Measurements from ENCODE around the gene NPIPB4. TPM values are rescaled to one million over a fixed set of nuclear protein-coding genes. Genes with fewer than 3 reads are reported as not detected.
"Not testable (repeated sequence)": the region's sequence is repeated elsewhere in the genome, so short reads cannot be mapped to it uniquely, and the experiment has no call there.

NPIPB4 gene
- 2.1 and 2.3 TPM in 2 replicates for total RNA-seq (2014; rRNA removed; shearing (Covaris generic))

GRCh38 chr16:21857656-21858055 lies at the start of gene NPIPB4:
Gene NPIPB4, minus strand, starts transcription at chr16:21857756. Its CDS starts 378 bp downstream, at chr16:21857378.
- not testable (repeated sequence) for DNase-seq (ENCODE audit: low spot score)

DNA sequence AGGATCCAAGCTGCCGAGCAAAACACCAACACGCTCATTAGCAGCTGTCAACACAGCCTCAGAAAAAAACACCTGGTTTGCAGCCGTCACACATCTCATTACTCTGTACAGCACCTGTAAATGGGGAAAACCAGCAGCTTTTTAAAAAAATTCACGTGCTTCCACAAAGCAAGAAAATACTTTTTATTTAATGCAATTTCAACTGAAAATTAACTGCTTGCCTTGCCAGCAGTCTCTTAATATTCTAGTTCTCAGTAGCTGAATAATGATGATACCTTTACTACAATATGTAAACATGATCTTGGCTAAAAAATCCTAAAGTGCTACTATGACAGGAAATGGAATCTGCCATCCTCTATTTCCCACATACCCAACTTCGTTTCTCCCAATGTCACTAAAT lies 41.4 kb upstream of the NPIPB4 start:
- not testable (repeated sequence) for DNase-seq (ENCODE audit: low spot score)

- DNase-seq (ENCODE audit: low spot score) = not testable (repeated sequence)
Measured at GRCh38 chr16:21881988-21882387, 24.4 kb upstream of the NPIPB4 start.

DNA sequence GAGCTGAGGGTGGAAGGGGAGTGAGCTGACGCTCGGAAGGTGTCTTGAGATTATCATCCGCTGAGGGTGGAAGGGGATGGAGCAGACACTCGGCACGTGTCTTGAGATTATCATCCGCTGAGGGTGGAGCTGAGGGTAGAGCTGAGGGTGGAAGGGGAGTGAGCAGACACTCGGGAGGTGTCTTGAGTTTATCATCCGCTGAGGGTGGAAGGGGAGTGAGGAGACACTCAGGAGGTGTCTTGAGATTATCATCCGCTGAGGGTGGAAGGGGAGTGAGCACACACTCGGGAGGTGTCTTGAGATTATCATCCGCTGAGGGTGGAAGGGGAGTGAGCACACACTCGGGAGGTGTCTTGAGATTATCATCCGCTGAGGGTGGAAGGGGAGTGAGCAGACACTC lies 20.4 kb downstream of the NPIPB4 start:
- not testable (repeated sequence) for DNase-seq (ENCODE audit: low spot score)

- not testable (repeated sequence) for DNase-seq (ENCODE audit: low spot score)
Measured at GRCh38 chr16:21836334-21836733, 21.2 kb downstream of the NPIPB4 start.

DNA sequence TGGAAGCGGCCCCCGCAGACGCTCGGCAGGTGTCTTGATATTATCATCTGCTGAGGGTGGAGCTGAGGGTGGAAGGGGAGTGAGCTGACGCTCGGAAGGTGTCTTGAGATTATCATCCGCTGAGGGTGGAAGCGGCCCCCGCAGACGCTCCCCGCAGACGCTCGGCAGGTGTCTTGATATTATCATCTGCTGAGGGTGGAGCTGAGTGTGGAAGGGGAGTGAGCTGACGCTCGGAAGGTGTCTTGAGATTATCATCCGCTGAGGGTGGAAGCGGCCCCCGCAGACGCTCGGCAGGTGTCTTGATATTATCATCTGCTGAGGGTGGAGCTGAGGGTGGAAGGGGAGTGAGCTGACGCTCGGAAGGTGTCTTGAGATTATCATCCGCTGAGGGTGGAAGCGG lies 21.8 kb downstream of the NPIPB4 start:
- DNase-seq (ENCODE audit: low spot score) = not testable (repeated sequence)

DNA sequence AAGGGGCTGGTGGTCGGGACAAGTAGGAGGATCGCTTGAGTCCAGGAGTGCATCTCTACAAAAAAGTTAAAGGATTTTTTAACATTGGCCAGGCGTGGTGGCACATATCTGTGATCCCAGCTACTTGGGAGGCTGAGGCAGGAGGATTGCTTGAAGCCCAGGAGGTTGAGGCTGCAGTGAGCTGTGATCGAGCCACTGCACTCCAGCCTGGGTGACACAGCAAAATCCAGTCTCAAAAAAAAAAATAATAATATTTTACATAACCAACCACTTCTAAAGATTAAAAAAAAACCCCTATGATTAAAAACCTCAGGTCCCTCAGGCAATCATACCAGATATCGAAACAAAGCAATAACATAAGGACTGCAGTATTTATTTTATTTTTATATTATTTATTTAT lies 23.3 kb downstream of the NPIPB4 start:
- not testable (repeated sequence) for DNase-seq (ENCODE audit: low spot score)

DNA sequence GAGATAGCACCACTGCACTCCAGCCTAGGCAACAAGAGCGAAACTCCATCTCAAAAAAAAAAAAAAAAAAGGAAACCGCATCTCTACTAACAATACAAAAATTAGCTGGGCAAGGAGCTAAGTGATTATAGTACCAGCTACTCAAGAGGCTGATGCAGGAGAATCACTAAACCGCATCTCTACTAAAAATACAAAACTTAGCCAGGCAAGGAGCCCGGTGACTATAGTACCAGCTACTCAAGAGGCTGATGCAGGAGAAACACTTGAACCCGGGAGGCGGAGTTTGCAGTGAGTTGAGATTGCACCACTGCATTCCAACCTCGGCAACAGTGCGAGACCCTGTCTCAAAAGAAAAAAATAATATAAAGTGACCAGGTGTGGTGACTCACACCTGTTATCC lies 27.6 kb downstream of the NPIPB4 start:
- not testable (repeated sequence) for DNase-seq (ENCODE audit: low spot score)

GRCh38 chr16:21826067-21826706 lies 31.4 kb downstream of the NPIPB4 start:
- DNase-seq (ENCODE audit: low spot score) = not testable (repeated sequence)

DNA sequence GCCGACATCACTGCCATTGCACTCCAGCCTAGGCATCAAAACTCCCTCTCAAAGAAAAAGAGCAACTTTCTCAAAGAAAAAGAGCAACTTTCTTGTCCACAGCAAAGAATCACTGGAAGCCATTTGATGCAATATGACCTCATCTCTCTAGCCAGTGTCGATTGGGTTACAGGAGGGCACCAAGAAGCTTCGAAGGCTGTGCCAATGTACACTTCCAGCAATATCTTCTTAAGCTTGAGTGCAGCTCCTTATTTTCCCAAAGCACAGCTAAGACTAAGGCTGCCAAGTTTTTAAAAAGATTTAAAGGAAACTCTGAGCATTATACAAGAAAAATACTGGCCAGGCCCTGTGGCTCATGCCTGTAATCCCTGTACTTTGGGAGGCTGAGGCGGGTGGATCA lies 32.0 kb downstream of the NPIPB4 start:
- not testable (repeated sequence) for DNase-seq (ENCODE audit: low spot score)

- DNase-seq (ENCODE audit: low spot score) = not testable (repeated sequence)
Measured at GRCh38 chr16:21823258-21823657, 34.3 kb downstream of the NPIPB4 start.

DNA sequence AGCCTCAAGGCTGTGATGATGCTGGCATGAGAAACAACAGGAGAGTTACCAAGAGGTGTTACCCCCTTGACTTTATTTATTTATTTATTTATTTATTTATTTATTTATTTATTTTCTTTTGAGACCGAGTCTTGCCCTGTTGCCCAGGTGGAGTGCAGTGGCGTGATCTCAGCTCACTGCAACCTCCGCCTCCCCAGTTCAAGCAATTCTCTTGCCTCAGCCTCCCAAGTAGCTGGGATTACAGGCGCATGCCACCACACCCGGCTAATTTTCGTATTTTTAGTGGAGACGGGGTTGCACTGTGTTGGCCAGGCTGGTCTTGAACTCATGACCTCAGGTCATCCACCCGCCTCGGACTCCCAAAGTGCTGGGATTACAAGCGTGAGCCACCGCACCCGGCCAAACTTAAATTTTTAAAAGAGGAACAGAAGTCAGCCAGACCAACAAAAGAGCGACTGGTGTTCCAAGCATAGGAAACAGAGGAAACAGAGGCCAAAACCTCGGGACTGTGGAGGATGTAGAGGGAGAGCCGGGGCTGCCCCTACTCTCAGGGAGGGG lies 36.6 kb downstream of the NPIPB4 start:
- DNase-seq (ENCODE audit: low spot score) = not testable (repeated sequence)

- not testable (repeated sequence) for DNase-seq (ENCODE audit: low spot score)
Measured at GRCh38 chr16:21820028-21820907, 37.3 kb downstream of the NPIPB4 start.

GRCh38 chr16:21819617-21820016 lies 37.9 kb downstream of the NPIPB4 start:
- DNase-seq (ENCODE audit: low spot score) = not testable (repeated sequence)

GRCh38 chr16:21817012-21817411 lies 40.5 kb downstream of the NPIPB4 start:
- not testable (repeated sequence) for DNase-seq (ENCODE audit: low spot score)

DNA sequence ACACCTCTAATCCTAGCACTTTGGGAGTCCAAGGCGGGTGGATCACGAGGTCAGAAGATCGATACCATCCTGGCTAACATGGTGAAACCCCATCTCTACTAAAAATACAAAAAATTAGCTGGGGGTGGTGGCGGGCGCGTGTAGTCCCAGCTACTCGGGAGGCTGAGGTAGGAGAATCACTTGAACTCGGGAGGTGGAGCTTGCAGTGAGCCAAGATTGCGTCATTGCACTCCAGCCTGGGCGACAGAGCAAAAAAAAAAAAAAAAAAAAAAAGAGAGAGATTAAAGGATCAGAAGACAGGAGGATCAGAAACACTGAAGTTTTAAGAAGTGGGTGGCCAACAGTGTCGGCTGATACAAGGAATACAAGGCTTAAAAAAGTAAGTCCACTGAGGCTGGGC lies 41.9 kb downstream of the NPIPB4 start:
- not testable (repeated sequence) for DNase-seq (ENCODE audit: low spot score)

- DNase-seq (ENCODE audit: low spot score) = not testable (repeated sequence)
Measured at GRCh38 chr16:21802375-21802663, 55.2 kb downstream of the NPIPB4 start.

DNA sequence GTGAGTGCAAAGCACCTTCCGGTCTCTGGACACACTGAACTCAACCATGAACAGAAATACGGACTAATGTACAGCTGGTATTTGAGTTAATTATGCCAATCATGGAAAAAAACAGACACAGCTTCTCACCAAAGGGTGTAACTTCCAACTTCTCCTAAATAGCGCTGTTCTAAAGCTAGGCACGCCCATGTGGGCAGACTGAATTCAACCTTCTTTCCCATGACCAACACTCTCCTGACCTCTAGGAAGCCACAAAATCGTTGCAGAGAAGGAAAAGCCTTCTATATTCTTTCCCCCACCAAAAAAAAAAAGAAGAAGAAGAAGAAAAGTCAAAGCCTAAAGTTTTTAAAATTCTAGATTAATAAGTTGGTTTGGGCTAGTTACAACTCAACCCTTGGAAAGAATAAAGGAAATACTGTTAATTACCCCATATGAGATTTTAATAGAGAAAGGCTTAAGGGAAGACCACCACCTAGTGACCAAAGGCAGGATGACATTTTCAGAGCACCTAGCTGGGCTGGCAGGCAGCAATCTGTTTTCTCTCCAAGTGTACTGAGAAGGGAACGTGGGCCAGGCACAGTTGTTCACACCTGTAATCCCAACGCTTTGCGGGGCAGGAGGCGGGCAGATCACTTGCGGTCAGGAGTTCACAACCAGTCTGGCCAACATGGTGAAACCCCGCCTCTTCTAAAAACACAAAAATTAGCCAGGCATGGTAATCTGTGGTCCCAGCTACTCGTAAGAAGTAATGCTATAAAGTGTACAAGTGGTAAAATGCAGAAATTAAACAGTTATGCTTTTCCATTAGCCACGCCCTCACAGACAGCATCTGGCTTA lies 55.8 kb downstream of the NPIPB4 start:
- DNase-seq (ENCODE audit: low spot score) = peak; percentile 42

DNA sequence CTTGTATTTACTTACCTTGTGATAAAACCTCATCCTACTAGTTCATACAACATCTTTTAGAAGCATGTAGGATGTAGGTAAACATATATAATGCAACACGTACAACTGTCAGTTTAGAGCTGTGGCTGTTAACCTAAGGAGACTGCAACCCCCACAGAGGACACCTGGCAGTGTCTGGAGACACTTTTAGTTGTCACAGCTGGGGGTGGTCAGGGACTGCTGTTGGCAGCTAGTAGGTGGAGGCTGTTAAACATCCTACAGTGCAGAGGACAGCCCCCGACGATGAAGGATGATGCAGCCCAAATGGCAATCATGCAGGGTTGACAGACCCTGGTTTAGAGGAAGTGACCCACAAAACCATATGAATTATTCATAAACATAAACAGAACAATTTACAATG lies 59.0 kb downstream of the NPIPB4 start:
- DNase-seq (ENCODE audit: low spot score) = not testable (repeated sequence)

DNA sequence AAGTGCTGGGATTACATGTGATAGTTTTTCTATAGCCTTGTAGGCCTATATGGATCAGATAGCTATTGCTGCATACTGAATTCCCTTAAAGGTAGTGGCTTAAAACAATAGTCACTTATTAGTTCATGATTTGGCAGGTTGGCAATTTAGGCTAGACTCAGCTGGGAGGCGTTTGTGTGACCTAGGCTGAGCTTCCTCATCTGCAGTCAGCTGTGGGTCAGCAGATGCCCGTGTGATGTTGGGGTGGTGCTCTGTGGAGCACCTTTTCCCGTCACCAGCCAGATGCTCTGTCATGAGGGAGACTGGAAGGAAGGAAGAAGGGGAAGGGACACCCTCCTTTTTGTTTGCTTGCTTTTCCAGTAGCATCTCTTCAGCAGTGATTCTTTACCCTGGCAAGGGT lies 64.2 kb downstream of the NPIPB4 start:
- DNase-seq (ENCODE audit: low spot score) = not testable (repeated sequence)

DNA sequence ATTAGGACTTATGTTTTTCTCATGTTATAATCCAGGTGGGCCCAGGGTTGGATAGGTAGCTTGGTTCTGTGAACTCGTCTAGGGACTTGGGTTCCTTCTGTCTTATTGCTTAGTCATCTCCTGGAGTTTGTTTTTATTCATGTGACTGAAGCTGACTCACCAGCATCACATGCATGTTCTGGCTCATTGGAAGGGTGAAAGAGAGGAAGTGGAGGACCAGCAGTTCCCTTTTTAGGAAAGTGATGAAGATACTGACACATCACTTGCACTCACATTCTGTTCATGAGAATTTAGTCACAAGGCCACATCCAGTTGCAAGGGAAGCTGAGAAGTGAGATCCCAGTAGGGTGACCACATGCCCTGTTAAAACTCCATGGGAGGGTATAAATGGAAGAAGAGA lies 67.0 kb downstream of the NPIPB4 start:
- not testable (repeated sequence) for DNase-seq (ENCODE audit: low spot score)
